22Rv1 (cell line): ENCODE measurements around the gene ME3.

Experiments
- ZFX ChIP-seq: fragments of 450-650 bp; IDR thresholded peaks from 2 replicates; pipeline ENCODE4 v1.6.1; 2017; ENCODE audit warnings: antibody characterized with exemption, borderline replicate concordance
- TF ChIP-seq, protein P1 (sequence below): fragments of 450-650 bp; IDR thresholded peaks from 2 replicates; pipeline ENCODE4 v1.5.1; 2017; ENCODE audit warnings: mild to moderate bottlenecking

GRCh38 chr11:86487671-86488070, 184.7 kb downstream of the ME3 start:
- TF ChIP-seq, protein P1, sequence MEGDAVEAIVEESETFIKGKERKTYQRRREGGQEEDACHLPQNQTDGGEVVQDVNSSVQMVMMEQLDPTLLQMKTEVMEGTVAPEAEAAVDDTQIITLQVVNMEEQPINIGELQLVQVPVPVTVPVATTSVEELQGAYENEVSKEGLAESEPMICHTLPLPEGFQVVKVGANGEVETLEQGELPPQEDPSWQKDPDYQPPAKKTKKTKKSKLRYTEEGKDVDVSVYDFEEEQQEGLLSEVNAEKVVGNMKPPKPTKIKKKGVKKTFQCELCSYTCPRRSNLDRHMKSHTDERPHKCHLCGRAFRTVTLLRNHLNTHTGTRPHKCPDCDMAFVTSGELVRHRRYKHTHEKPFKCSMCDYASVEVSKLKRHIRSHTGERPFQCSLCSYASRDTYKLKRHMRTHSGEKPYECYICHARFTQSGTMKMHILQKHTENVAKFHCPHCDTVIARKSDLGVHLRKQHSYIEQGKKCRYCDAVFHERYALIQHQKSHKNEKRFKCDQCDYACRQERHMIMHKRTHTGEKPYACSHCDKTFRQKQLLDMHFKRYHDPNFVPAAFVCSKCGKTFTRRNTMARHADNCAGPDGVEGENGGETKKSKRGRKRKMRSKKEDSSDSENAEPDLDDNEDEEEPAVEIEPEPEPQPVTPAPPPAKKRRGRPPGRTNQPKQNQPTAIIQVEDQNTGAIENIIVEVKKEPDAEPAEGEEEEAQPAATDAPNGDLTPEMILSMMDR: no peak
- TF ChIP-seq ZFX: no peak
